Measurements from ENCODE around the gene NR1H3.
"Not testable (repeated sequence)": the region's sequence is repeated elsewhere in the genome, so short reads cannot be mapped to it uniquely, and the experiment has no call there.

NR1H3 gene

GRCh38 chr11:47257517-47258316 lies at the start of gene NR1H3:
Gene NR1H3, plus strand, starts transcription at chr11:47257996. Its CDS starts 1,221 bp downstream, at chr11:47259217.
- no peak for DNase-seq (ENCODE audit: low read depth in 3 of 3)

DNA sequence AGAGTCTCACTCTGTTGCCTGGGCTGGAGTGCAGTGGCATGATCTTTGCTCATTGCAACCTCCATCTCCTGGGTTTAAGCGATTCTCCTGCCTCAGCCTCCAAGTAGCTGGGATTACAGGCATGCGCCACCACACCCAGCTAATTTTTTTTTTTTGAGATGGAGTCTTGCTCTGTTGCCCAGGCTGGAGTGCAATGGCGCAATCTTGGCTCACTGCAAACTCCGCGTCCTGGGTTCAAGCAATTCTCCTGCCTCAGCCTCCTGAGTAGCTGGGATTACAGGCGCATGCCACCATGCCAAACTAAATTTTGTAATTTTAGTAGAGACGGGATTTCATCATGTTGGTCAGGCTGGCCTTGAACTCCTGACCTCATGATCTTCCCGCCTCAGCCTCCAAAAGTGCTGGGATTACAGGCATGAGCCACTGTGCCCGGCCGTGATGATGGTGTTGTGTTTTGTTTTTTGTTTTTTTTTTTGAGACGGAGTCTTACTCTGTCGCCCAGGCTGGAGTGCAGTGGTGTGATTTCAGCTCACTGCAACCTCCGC lies 49.7 kb upstream of the NR1H3 start:
- DNase-seq (ENCODE audit: low read depth in 3 of 3): not testable (repeated sequence)

DNA sequence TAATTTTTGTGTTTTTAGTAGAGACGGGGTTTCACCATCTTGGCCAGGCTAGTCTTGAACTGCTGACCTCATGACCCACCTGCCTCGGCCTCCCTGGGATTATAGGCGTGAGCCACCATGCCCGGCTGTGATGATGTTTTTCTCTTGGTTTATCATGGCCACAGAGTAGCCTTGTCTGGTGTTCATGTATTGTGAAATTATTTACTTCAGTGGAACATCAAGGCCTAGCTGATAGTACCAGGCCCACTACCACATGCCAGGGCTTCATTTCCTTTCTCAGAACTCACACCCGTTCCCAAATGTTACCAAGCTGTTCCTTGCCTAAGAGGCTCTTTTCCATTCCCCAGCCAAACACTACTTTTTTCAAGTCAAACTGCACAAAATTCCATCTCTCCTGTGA lies 49.2 kb upstream of the NR1H3 start:
- DNase-seq (ENCODE audit: low read depth in 3 of 3): no peak

DNA sequence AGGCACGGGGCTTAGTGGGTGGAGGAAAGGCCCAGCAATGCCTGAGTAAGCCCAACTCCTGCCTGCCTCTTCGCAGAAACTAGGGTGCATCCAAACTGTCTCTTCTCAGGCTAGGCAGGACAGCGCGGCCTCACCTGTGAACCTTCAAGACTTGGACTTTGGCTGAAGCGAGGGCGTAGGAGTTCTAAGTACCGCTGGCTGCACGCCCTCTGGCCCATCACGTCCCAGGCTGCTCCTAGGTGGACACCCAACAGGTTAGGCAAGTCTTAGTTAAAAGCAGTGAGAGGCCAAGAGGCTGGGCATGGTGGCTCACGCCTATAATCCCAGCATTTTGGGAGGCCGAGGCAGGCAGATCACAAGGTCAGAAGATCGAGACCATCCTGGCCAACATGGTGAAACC lies 44.9 kb upstream of the NR1H3 start:
- DNase-seq (ENCODE audit: low read depth in 3 of 3): no peak

GRCh38 chr11:47213950-47214565 lies 43.7 kb upstream of the NR1H3 start:
- peak; percentile 64 to 86 (median 71) for DNase-seq (ENCODE audit: low read depth in 3 of 3)

- DNase-seq (ENCODE audit: low read depth in 3 of 3): no peak
Observed at GRCh38 chr11:47215366-47215910, 42.4 kb upstream of the NR1H3 start.

- DNase-seq (ENCODE audit: low read depth in 3 of 3): peak; percentile 51 to 73 (median 57)
Observed at GRCh38 chr11:47216121-47216798, 41.5 kb upstream of the NR1H3 start.

DNA sequence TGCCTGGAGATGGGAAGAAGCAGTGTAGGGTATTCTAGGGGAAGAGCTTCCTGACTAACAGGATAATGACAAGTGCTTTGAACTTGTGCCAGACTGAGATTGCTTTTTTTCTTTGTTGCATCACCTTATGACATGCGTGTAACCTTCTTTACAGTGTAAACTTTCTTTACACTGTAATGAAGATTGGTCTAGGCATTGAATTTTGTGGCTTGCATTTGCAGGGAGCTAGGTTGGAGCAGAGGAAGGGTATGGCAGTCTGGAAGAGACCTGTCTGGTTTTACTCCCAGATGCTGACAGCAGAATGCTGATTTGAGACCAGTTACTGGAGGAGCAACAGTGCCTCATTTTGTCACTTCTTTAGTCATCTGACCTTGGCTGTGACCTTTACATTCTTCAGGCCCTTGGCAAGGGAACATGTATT lies 37.4 kb upstream of the NR1H3 start:
- no peak for DNase-seq (ENCODE audit: low read depth in 3 of 3)

- no peak for DNase-seq (ENCODE audit: low read depth in 3 of 3)
Observed at GRCh38 chr11:47222696-47223095, 35.1 kb upstream of the NR1H3 start.

DNA sequence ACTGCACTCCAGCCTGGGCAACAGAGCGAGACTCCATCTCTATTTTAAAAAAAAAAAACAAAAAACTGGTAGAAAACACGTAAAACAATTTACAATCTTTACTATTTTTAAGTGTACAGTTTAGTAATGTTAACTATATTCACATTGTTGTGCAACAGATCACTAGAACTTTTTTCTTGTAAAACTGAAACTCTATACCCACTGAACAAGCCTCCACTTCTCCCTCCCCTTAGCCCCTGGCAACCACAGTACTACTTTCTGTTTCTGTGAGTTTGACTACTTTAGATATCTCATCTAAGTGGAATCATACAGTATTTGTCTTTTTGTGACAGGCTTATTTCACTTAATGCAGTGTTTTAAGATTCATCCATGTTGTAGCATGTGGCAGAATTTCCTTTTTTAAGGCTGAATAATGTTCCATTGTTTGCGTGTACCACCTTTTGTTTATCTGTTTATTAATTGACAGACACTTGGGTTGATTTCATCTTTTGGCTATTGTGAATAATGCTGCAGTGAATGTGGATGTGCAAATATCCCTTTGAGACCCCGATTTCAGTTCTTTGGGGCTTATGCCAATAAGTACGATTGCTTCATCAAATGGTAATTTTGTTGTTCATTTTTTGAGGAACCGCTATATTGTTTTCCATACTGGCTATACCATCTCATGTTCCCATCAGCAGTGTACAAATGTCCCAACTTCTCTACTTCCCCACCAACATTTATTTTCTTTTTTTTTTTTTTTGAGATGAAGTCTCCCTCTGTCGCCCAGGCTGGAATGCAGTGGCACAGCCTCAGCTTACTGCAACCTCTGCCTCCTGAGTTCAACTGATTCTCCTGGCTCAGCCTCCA lies 32.0 kb upstream of the NR1H3 start:
- no peak for DNase-seq (ENCODE audit: low read depth in 3 of 3)

- DNase-seq (ENCODE audit: low read depth in 3 of 3): no peak
Observed at GRCh38 chr11:47229161-47229560, 28.6 kb upstream of the NR1H3 start.

- no peak for DNase-seq (ENCODE audit: low read depth in 3 of 3)
Observed at GRCh38 chr11:47233051-47233450, 24.7 kb upstream of the NR1H3 start.

- no peak for DNase-seq (ENCODE audit: low read depth in 3 of 3)
Observed at GRCh38 chr11:47233989-47234668, 23.7 kb upstream of the NR1H3 start.

GRCh38 chr11:47234669-47235100 lies 23.1 kb upstream of the NR1H3 start:
- peak in 1 of 3 experiments; percentile 45 for DNase-seq (ENCODE audit: low read depth in 3 of 3)

- DNase-seq (ENCODE audit: low read depth in 3 of 3): no peak
Observed at GRCh38 chr11:47235163-47235562, 22.6 kb upstream of the NR1H3 start.

GRCh38 chr11:47236482-47236881 lies 21.3 kb upstream of the NR1H3 start:
- DNase-seq (ENCODE audit: low read depth in 3 of 3): no peak

DNA sequence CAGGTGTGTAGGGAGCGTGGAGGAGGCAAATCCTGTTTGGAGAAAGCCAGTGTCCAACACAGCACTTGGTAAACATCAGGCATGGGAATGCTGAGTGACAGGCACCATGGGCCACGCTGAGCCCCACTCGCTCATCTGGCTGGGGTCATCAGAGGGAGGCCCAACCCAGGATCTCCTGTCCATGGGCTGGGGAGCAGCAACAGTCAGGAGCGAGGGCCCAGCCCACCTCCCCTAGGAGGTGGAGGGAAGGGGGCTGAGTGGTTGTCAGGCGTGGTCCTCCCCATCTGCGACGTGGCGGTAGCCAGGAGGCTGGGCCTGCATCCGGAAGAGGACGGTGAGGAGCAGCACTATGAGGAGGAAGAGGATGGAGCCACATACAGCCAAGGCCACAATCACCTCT lies 17.9 kb upstream of the NR1H3 start:
- DNase-seq (ENCODE audit: low read depth in 3 of 3): no peak

DNA sequence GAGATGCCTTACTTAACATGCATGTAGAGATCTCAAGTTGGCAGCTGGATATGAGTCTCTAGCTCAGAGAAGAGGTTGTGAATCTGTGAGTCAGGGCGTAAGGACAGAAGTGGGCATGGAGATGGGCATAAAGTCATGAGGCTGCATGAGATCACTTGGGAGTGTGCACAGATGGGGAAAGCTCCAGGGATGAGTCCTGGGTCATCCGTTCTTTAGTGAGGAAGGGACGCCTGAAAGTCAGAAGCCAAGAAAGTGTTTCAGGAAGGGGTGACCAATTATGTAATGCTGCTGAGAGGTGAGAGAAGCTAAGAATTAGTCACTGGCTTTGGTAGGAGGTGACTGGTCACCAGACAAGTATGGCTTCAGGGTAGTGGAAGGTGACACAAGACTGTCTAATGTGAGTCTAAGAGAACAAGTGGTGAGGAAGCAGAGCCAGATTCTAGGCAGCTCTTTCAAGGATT lies 15.9 kb upstream of the NR1H3 start:
- DNase-seq (ENCODE audit: low read depth in 3 of 3): no peak

GRCh38 chr11:47242596-47243192 lies 15.1 kb upstream of the NR1H3 start:
- DNase-seq (ENCODE audit: low read depth in 3 of 3): no peak

GRCh38 chr11:47243454-47243853 lies 14.3 kb upstream of the NR1H3 start:
- DNase-seq (ENCODE audit: low read depth in 3 of 3): no peak
